Activated CD8-positive, alpha-beta memory T cell treated with anti-CD3 and anti-CD28 coated beads, Interleukin-2, amount 50 U/mL, for 1 hour (primary cell): ENCODE results near the gene MC5R.
"Not testable (repeated sequence)": the region's sequence is repeated elsewhere in the genome, so short reads cannot be mapped to it uniquely, and the experiment has no call there.

Experiments
- DNase-seq: peaks from one replicate; pipeline ENCODE4 v3.0.0-alpha.2; 2020; ENCODE audit errors: extremely low read depth

The MC5R gene

GRCh38 chr18:13849791-13850190 is 25.8 kb downstream of the MC5R start:
- DNase-seq: no peak

GRCh38 chr18:13862898-13863297 is 38.9 kb downstream of the MC5R start:
- not testable (repeated sequence) for DNase-seq

GRCh38 chr18:13868501-13869271 is 44.7 kb downstream of the MC5R start:
- DNase-seq: no peak

GRCh38 chr18:13871701-13872100 is 47.8 kb downstream of the MC5R start:
- no peak for DNase-seq

GRCh38 chr18:13872373-13872772 is 48.4 kb downstream of the MC5R start:
- no peak for DNase-seq

- DNase-seq: no peak
Measured at GRCh38 chr18:13872932-13873331, 49.0 kb downstream of the MC5R start.

GRCh38 chr18:13874558-13874957 is 50.6 kb downstream of the MC5R start:
- no peak for DNase-seq
